IMR-90 (cell line): Measurements from ENCODE around the gene ERAP2. TPM values are rescaled to one million over a fixed set of nuclear protein-coding genes. Genes with fewer than 3 reads are reported as not detected.

ENCODE experiments used
- ATAC-seq: fragments of 200-7000 bp; cut with Tn5 transposase; 2 replicates; pipeline ENCODE4 v1.9.1; 2020; ENCODE audit warnings: low read depth, mild to moderate bottlenecking, moderate library complexity
- BruUV-seq: library from RNA; stranded (reverse); fragments of 400-500 nt; replicated peaks from 2 replicates; lab custom pipeline; 2021; lab: Mats Ljungman, UMichigan
- CTCF ChIA-PET: fragments of 300-600 bp; formaldehyde crosslinking; extraction: SDS; loops from one replicate; lab custom pipeline; 2021; ENCODE audit warnings: antibody characterized with exemption; lab: Yijun Ruan, JAX
- POLR2A ChIA-PET: fragments of 300-600 bp; sonication (Branson Sonifier 250); formaldehyde crosslinking; loops from one replicate; lab custom pipeline; 2022; ENCODE audit warnings: antibody characterized with exemption; ENCODE audit not compliant: unreplicated experiment; lab: Charles Lee
- DNase-seq: peaks from one replicate; pipeline ENCODE4 v3.0.0; 2013
- H2AFZ ChIP-seq: replicated peaks from 2 replicates; pipeline ENCODE3; 2013; ENCODE audit warnings: low read length, mild to moderate bottlenecking; ENCODE audit not compliant: poor library complexity
- H2AK5ac ChIP-seq: 2 replicates; pipeline ENCODE4 v1.6.1; 2013; ENCODE audit warnings: low read depth, low read length, inconsistent platforms
- H2AK9ac ChIP-seq: replicated peaks from 2 replicates; pipeline ENCODE3; 2013; ENCODE audit warnings: mild to moderate bottlenecking, low read depth, low read length, moderate library complexity; ENCODE audit not compliant: poor library complexity
- H2BK120ac ChIP-seq: 2 replicates; pipeline ENCODE4 v1.6.1; 2013; ENCODE audit warnings: low read depth, low read length, inconsistent platforms
- H2BK15ac ChIP-seq: 3 replicates; pipeline ENCODE4 v1.6.1; 2013; ENCODE audit warnings: low read depth, low read length, inconsistent platforms
- H2BK20ac ChIP-seq: 2 replicates; pipeline ENCODE4 v1.6.1; 2013; ENCODE audit warnings: low read depth, mild to moderate bottlenecking, inconsistent platforms, low read length, moderate library complexity
- H2BK5ac ChIP-seq: 2 replicates; pipeline ENCODE4 v1.6.1; 2013; ENCODE audit warnings: mild to moderate bottlenecking, low read depth, low read length, inconsistent platforms; ENCODE audit not compliant: poor library complexity, severe bottlenecking
- H3K14ac ChIP-seq: replicated peaks from 2 replicates; pipeline ENCODE4 v1.6.1; 2013; ENCODE audit warnings: low read depth, low read length, inconsistent platforms
- H3K18ac ChIP-seq: 2 replicates; pipeline ENCODE4 v1.6.1; 2013; ENCODE audit warnings: low read depth, low read length, control low read depth
- H3K23ac ChIP-seq: 2 replicates; pipeline ENCODE4 v1.6.1; 2013; ENCODE audit warnings: low read depth, low read length, inconsistent platforms
- H3K27ac ChIP-seq: 2 replicates; pipeline ENCODE4 v1.5.1; 2013; ENCODE audit warnings: mild to moderate bottlenecking, control low read depth, low read length; ENCODE audit not compliant: insufficient read depth
- H3K27me3 ChIP-seq: 2 replicates; pipeline ENCODE4 v1.6.1; 2013; ENCODE audit warnings: low read length; ENCODE audit not compliant: control insufficient read depth, insufficient read depth
- H3K36me3 ChIP-seq: 2 replicates; pipeline ENCODE4 v1.6.1; 2013; ENCODE audit warnings: low read length, mixed read lengths; ENCODE audit not compliant: control insufficient read depth, insufficient read depth
- H3K4ac ChIP-seq: 2 replicates; pipeline ENCODE4 v1.6.1; 2013; ENCODE audit warnings: low read depth, low read length, inconsistent platforms
- H3K4me1 ChIP-seq: 2 replicates; pipeline ENCODE4 v1.6.1; 2013; ENCODE audit warnings: low read length, mixed read lengths; ENCODE audit not compliant: control insufficient read depth, insufficient read depth
- H3K4me2 ChIP-seq: 2 replicates; pipeline ENCODE4 v1.6.1; 2013; ENCODE audit warnings: low read depth, mild to moderate bottlenecking, control low read depth, low read length, moderate library complexity
- H3K4me3 ChIP-seq: 2 replicates; pipeline ENCODE4 v1.5.1; 2013; ENCODE audit warnings: low read depth, mild to moderate bottlenecking, control low read depth, low read length, moderate library complexity; ENCODE audit not compliant: insufficient read depth
- H3K56ac ChIP-seq: 2 replicates; pipeline ENCODE4 v1.6.1; 2013; ENCODE audit warnings: low read length, inconsistent platforms; ENCODE audit not compliant: insufficient read depth; ENCODE audit errors: extremely low read depth
- H3K79me1 ChIP-seq, 2 experiments: 2 replicates each; pipeline ENCODE4 v1.6.1; 2013; ENCODE audit warnings: low read length in 2 of 2, inconsistent platforms in 1 of 2, low read depth in 1 of 2
- H3K9ac ChIP-seq: 2 replicates; pipeline ENCODE4 v1.6.1; 2013; ENCODE audit warnings: low read depth, low read length, control low read depth
- H3K9me1 ChIP-seq: 2 replicates; pipeline ENCODE4 v1.6.1; 2013; ENCODE audit warnings: low read length, inconsistent platforms; ENCODE audit not compliant: insufficient read depth
- H3K9me3 ChIP-seq: 2 replicates; pipeline ENCODE4 v1.6.1; 2013; ENCODE audit warnings: low read length; ENCODE audit not compliant: control insufficient read depth, insufficient read depth
- H4K20me1 ChIP-seq: 2 replicates; pipeline ENCODE4 v1.6.1; 2013; ENCODE audit warnings: low read length, inconsistent platforms; ENCODE audit not compliant: insufficient read depth
- H4K5ac ChIP-seq: 2 replicates; pipeline ENCODE4 v1.6.1; 2013; ENCODE audit warnings: mild to moderate bottlenecking, low read depth, low read length, control low read depth
- H4K8ac ChIP-seq, 2 experiments: 2 replicates each; pipeline ENCODE4 v1.6.1; 2013; ENCODE audit warnings: low read depth in 2 of 2, low read length in 2 of 2, control low read depth in 1 of 2, inconsistent platforms in 1 of 2
- H4K91ac ChIP-seq: 2 replicates; pipeline ENCODE4 v1.6.1; 2013; ENCODE audit warnings: low read depth, low read length, inconsistent platforms; ENCODE audit not compliant: insufficient read depth
- BHLHE40 ChIP-seq: fragments of 150-350 bp; IDR thresholded peaks from 2 replicates; pipeline ENCODE4 v1.6.1; 2016; ENCODE audit warnings: mild to moderate bottlenecking, low read depth, low read length
- ELK1 ChIP-seq: fragments of 150-350 bp; IDR thresholded peaks from 2 replicates; pipeline ENCODE4 v1.6.1; 2016; ENCODE audit warnings: low read depth, mild to moderate bottlenecking, low read length, moderate library complexity, borderline replicate concordance
- WGBS, 2 experiments: methylation state at CpG; one replicate each; pipeline versions ENCODE4 v1.1.5 to v1.1.7; 2013; ENCODE audit warnings: missing lambda C conversion rate in 2 of 2; ENCODE audit not compliant: insufficient read length in 1 of 2; ENCODE audit errors: extremely low coverage in 2 of 2; 5-methylcytosine and 5-hydroxymethylcytosine counted together
- dilution Hi-C: fragments of 300-500 bp; cut with HindIII; formaldehyde crosslinking; loops from one replicate; pipeline ENCODE4 v1.14.3; 2018; ENCODE audit warnings: low sequenced_read_pairs; ENCODE audit not compliant: unreplicated experiment
- in situ Hi-C: fragments of 300-500 bp; cut with MboI; formaldehyde crosslinking; loops from 3 replicates; pipeline ENCODE4 v1.14.3; 2019; ENCODE audit warnings: low sequenced_read_pairs, inconsistent platforms, mixed read lengths
- intact Hi-C: fragments of 100-400 bp; cut with micrococcal nuclease; formaldehyde crosslinking; loops from 2 replicates; pipeline ENCODE4 v1.10.0; 2022
- polyA plus RNA-seq, 3 experiments: library from polyadenylated mRNA; depleted of rRNA; stranded (reverse); fragments of >200 nt; gene quantifications; 2 replicates each; pipeline ENCODE4 v1.2.3, GENCODE V29; 2012; ENCODE audit warnings: low replicate concordance in 1 of 3
- total RNA-seq: library from RNA; depleted of rRNA; stranded (reverse); fragments of >200 nt; gene quantifications from 2 replicates; pipeline ENCODE4 v1.2.3, GENCODE V29; 2012

ERAP2 gene
- total and polyA plus RNA-seq, 2 of the 4 experiments (the other 2 are of a cell fraction): 10.6 to 21.3 TPM

DNA sequence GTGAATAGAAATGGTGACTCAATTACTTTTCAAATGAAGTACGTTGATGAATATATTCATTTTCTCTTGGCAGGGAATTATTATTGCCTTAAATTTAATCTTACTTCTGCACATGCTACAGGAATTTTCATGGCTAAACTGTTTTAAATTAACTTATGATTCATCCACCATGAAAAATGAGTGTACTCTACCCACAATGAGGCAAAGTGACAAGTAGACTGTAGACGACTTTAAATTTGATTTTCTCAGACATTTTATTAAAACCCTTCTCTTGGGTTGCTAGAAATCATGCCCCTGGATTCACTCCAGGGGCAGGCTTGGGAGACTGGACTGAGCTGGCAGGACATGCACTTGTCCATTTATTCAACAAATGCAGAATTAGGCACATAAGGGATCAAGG, 23.5 kb upstream of the ERAP2 start:
- H4K8ac ChIP-seq: no peak overlapping the region
- no peaks in the 10 kb centered on the region for H3K36me3 ChIP-seq
- H4K91ac ChIP-seq: 0 out of 2 replicates have a peak overlapping the region, but pooled peaks have one; percentile 27
- intact Hi-C loops: no loop called here
- no TSS peak for BruUV-seq
- TF ChIP-seq ELK1 (no peak), BHLHE40 (0 out of 2 replicates have a peak, but pooled peaks have one; percentile 11)
- H3K9me1 ChIP-seq: no peaks in the 10 kb centered on the region; the same call in 1 of the 2 replicates
- no peak overlapping the region for H2BK15ac ChIP-seq
- WGBS, 2 experiments: no CpG with 5 or more reads among the region's 2 CpGs
- dilution Hi-C loops: no loop called here
- H3K9ac ChIP-seq: no peak overlapping the region
- peak; percentile 49; the same call in 1 of the 2 replicates for ATAC-seq
- H3K56ac ChIP-seq: no peak overlapping the region
- H3K9me3 ChIP-seq: no peaks in the 10 kb centered on the region
- H3K4me1 ChIP-seq: peaks cover 6% of the 10 kb centered on the region; the same call in 1 of the 2 replicates
- no peak overlapping the region for H2AK9ac ChIP-seq
- no peaks in the 10 kb centered on the region for H3K79me1 ChIP-seq
- no peaks in the 10 kb centered on the region for H4K20me1 ChIP-seq
- no peak overlapping the region for H2AK5ac ChIP-seq
- DNase-seq: peak; percentile 62
- no peak overlapping the region for H3K4me3 ChIP-seq
- no peak overlapping the region for H3K14ac ChIP-seq
- H3K27ac ChIP-seq: no peak overlapping the region
- H2BK5ac ChIP-seq: no peak overlapping the region
- H3K4me2 ChIP-seq: no peak overlapping the region
- no peak overlapping the region for H2BK20ac ChIP-seq
- H4K5ac ChIP-seq: no peak overlapping the region
- H2AFZ ChIP-seq: no peak overlapping the region
- ChIA-PET POLR2A (no interaction called here), CTCF (no interaction called here)
- no peaks in the 10 kb centered on the region for H3K27me3 ChIP-seq
- H3K4ac ChIP-seq: no peak overlapping the region; the same call in 1 of the 2 replicates
- H3K18ac ChIP-seq: no peak overlapping the region
- H3K23ac ChIP-seq: peak overlapping the region; percentile 8; the same call in 1 of the 2 replicates
- H2BK120ac ChIP-seq: no peak overlapping the region
- in situ Hi-C loops: no loop called here
